Epidermal melanocyte (primary cell): Measurements from ENCODE around the gene GRIA3.
"Not testable (repeated sequence)": the region's sequence is repeated elsewhere in the genome, so short reads cannot be mapped to it uniquely, and the experiment has no call there.

ENCODE experiments used
- DNase-seq: peaks from one replicate; pipeline ENCODE4 v3.0.0; 2011; ENCODE audit warnings: low spot score; ENCODE audit not compliant: insufficient read length

The GRIA3 gene

DNA sequence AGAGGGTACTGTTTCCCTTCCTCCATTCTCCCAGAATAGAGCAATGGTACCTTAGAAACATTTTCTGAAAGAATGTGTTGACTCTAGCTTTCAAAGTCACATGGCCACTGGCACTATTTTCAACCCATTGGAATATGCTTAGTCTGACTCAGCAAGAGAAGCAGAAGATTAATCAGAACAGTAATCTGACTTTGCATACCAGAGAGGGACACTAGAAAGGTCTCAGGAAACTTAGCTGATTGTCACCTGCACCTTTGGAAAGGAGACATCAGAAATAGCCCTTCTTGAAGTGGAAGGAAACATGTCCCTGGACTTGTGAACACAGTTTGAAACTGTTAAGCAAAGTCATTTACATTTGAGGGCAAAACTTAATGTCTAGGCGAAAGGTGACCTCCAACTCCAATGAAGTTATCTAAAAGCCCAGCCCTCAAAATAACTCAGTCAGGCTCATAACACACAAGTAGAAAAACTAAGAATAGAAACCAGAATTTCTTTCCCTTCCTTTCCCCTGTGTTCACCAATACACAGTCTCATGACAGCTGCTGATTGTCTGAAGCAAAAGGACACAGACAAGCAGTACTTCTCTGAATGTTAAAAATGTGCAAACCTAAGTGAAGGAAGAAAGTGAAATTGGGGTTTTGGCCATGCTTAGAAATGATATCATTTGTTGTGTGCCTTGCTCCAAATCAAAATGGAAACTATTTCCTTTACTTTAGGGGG, 270.8 kb downstream of the GRIA3 start:
- DNase-seq = no peak

DNA sequence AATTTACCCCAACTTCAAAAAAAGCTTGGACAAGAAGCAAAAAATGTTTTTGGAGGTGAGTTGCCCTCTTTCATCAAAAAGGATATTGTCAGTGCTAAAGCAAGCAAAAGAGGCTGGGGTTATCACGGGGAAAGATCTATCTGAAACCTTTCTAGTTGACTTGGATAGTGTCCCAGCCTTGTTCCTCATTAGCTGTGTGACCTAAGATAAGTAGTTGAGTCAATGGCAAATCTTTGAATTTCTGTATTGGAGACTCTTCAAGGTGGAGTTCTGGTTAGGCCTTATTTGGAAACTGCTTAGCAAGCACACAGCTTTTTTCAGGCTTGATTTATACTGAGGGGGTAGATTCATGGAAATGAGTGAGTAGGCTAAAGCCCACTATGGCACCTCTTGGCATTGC, 271.6 kb downstream of the GRIA3 start:
- no peak for DNase-seq

DNA sequence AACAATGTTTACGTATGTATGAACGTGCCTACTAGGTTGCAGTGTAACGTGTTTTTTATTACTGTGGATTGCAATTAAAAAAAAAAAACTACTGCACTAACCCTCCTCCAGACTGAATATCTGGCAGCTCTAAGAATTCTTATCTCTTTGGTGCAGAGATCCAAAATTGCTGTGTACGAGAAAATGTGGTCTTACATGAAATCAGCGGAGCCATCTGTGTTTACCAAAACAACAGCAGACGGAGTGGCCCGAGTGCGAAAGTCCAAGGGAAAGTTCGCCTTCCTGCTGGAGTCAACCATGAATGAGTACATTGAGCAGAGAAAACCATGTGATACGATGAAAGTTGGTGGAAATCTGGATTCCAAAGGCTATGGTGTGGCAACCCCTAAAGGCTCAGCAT, 280.6 kb downstream of the GRIA3 start:
- no peak for DNase-seq

DNA sequence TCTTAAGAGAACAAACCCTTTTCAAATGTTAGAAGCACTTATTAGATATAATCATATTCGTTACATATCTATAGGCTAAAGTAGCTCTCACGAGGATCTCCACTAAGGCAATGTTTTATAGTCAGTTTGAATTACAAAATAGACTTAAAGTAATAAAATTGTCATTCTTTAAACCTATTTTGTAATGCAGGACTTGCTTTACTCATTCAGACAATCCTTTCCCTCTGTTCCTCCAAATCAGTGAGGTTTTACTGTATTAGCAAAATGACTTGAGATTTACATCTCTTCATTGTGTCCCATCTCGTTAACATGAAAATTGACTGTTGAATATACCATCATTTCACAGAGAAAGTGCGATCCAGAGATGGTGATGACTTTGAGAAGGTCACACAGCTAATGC, 284.4 kb downstream of the GRIA3 start:
- no peak for DNase-seq

DNA sequence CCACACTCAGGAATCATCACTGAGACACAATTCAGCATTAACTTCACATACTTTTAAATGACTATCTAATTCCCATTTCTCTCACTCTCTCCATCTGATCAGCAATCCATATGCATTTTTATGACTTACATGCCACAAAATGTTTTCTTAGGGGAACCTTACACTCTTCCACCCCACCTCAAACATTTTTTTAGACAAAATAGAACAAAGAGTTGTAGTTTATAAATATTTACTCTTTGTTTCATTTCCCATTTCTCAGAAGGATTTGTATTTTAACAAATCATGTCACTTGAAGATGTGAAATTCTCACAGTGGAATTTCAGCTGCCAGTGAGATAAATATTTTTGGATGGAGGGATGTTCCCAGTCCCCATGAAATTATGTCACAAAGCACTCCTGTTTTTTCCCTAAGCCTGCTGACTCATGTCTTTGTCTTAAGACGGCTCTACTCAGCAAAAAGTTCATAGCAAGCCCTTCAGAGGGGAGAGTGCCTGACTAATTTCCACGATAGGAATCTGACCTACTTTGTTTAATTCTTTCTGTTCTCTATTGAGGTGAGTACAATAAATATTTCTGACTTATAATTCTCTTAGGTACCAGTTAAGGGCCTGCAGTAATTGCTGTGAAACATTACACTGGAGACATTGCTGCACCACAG, 291.1 kb downstream of the GRIA3 start:
- DNase-seq = no peak

DNA sequence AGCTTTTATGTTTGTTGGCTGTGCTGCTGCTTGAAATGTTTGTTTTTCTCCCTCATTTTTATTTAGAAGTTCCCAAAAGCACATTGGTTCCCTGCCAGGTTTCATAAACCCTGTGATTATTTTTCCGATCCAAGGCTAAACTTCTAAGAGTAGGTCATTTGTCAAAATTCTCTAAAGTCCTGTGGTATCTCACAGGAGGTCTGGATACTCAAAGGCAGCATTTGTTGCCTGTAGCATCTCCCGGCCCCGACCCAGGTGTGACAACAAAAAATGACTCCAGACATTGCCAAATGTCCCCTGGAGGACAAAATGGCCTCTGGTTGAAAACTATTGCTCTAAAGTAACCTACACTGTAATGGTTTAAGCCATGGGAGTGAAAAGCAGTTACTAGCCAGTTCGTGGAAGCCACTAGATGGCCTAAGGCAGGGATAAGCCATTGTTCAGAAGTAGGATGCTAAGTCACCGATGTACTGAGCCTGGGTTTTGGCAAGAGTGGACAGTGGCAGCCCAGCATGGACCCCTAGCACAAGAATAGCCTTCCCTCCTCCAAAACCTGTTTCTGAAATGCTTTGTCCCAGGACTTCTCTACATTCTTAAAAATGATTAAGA, 292.6 kb downstream of the GRIA3 start:
- no peak for DNase-seq

DNA sequence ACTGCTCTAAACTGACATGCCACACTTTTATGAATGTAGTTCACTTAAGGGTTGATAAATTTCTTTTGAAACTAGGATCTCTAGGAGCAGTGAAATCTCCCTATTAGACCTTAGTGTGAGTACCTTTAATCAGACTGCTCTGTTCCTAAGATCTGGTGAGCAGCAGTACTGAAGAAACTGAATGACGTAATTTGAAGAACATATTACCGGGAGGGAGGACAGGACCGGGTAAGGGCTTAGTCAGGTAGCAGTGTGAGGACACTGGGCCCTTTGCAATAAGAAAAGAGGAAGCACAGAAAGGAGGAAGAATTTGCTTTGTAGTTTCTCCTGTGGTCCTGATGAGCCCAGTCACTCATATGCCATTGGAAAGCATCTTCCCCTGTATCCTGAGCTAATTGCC, 293.6 kb downstream of the GRIA3 start:
- DNase-seq = no peak

DNA sequence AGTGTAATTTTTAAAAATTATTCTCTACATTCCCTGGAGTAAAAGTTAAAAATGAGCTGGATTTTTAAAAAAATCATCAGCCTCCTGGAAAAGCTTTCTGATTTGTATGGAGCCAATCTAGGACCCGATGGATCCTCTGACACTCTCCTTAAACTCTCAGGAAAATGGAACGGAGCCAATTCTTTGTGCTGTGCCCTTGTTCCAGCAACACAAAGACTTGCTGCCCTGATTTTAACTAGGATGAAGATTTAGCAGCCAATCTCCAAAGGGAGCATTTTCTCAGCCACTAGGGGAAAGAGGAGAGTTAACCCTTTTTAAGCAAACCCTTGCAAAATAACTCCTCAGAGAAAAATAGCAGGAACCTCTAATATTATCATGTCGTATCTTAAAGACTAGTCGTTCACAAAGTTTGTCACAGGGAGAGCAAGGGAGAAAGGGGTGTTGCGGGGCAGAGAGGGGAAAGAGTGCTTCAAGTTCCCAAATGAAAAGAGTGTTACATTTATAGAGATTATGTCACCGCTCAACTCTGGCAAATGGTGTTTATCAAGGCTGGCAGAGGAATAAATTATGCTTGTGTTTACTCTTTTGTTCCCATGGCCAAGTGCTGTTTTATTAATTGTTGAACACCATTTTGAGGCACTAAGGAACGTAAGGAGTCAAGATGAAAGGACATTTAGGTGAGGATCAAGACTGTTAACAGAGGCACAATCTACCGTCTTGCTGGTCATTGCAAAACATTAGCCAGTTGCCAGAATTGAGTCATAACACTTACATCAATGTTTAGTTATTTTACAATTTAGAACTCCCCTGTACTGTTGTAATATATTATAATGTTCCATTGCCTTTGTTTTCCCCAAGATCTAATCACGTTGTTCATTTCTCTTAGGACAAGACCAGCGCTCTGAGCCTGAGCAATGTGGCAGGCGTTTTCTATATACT, 298.1 kb downstream of the GRIA3 start:
- DNase-seq = no peak

DNA sequence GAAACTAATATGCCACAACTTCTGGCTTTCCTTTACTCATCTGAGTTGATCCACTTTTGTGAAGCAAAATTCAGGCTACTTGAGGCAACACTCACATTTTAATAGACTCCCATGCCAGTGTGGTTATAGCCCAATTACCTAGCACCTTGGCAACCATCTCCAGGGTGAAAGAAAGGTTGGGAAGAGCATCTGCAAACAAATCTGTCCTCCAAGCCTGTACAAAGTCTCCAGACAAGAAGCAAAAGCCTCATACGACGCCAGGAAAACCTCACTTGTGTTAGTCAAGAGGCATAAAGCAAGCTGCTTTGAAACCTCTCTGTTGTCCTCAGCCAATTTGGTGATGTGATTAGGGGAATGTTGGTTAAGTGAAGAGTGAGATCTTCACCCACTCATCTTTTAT, 302.2 kb downstream of the GRIA3 start:
- DNase-seq = no peak

DNA sequence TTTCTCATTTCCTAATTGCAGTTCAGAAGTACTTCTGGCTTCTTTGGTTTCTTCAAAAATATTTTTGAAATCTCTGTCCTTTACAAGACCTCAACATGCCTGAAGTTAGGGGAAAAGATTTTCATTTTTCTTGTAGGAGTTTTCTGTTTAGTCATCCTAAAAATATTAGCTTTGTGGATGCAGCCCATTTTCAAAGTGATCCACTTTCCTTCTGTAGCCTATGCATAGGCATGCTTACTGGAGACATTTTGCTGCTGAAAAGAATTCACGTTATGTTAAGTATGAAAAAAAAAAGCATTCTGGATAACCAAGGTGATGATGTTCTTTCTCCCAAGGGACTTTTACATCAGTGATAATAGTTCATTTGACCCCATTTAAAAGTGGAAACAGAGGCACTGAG, 303.2 kb downstream of the GRIA3 start:
- no peak for DNase-seq

DNA sequence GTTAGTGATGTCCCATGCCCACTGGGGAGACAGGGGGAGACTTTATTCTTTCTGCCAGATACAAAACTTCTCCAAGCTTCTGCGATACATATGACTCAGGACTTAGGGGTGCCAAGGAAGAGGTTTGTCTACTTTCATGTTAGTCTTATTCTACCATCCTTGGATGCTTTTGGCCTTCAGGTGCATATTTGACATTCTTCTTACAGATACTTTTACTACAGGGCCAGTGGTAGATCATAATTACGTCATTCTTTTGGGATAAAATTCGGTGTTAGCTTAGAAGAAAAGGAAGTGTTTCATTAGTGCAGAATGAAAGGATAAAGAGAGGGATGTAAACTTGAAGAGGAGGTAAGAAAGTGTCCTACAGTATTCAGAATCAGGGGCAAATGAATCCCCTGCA, 303.6 kb downstream of the GRIA3 start:
- no peak for DNase-seq

DNA sequence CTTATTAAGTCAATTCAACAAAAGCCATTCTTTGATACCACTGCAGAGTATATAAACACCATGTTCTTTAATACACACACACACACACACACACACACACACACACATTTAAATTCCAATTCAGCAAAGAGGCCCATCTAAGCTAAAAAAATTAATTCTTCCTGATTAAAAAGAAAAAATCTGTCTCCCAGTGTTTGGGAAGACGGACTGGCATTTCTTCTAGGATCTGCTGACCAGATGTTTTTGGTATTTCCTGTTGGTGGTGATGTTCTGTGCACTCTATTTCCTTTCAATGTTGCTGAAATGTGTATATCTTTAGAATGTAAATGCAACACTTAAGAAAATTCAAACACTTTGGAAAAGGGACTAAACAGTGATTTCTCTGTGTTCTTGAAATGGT, 304.9 kb downstream of the GRIA3 start:
- no peak for DNase-seq

DNA sequence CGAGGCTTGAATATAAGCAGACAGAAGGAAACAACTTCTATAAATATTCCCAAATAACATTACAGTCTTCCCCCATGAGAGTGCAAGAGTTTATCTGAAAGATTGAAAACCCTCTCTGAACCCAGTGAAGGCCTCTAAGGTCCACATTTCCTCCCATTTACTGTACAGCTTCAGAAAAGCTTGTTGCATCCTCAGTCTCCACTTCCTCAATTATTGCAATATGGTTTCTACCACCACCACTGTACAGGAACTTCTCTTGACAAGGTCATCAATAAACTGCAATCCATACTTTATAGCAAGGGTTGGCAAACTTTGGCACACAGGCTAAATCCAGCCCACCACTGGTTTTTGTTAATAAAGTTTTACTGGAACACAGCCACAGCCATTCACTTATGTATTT, 309.8 kb downstream of the GRIA3 start:
- DNase-seq = no peak

DNA sequence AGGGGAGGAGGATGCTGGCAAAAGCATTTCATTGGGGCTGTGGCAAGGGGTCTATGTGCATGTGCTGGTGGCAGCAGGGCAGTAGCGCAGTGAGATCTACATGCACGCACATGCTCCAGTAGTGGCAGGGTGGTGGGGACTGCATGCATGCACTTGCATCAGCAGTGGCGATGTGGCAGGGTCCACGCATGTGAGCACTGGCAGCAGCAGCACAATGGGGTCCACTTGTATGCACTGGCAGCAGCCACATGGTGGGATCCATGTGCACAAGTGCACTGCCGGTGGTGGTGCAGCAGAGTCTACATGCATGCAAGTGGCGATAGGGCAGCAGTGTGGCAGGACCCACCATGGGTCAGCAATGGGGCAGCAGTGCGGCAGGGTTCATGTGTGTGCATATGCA, 315.7 kb downstream of the GRIA3 start:
- no peak for DNase-seq

DNA sequence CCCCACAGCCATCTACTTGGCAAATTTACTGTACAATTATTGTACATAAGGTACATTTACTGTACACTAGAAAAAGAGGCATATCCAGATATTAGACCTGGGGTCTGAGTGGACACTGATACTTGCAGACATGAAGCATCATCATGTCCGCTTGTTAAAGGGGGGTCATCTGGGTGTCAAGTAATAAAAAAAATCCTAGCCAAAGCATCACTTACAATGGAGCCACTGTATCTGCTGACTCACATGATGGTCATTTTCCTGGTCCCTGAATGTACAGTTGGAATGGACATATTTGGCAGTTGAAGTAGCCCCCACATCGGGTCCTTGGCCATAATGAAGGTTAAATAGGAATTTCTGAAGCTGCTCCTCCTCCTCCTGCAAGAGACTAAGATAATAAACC, 320.0 kb downstream of the GRIA3 start:
- DNase-seq = no peak

DNA sequence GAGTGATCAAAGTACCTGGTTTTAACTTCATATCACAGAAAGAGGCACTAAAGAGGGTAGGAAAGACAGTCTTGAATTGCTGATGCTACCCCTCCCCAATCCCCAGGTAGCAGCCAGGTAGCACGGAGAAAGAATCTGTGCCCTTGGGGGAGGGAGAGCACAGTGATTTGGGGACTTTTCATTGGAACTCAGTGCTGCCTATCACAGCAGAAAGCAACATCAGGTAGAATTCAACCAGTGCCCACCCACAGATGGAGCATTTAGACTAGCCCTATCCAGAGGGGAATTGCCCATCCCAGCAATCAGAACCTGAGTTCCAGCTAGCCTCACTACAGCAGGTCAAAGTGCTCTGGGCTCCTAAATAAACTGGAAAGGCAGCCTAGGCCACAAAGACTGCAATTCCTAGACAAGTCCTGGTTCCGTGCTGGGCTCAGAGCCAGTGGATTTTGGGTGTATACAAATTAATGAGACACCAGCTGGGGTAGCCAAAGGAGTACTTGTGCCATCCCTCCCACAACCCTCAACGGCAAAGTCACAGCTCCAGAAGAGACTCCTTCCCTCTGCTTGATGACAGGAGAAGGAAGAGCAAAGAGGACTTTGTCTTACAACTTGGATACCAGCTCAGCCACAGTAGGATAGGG, 320.7 kb downstream of the GRIA3 start:
- DNase-seq = no peak

DNA sequence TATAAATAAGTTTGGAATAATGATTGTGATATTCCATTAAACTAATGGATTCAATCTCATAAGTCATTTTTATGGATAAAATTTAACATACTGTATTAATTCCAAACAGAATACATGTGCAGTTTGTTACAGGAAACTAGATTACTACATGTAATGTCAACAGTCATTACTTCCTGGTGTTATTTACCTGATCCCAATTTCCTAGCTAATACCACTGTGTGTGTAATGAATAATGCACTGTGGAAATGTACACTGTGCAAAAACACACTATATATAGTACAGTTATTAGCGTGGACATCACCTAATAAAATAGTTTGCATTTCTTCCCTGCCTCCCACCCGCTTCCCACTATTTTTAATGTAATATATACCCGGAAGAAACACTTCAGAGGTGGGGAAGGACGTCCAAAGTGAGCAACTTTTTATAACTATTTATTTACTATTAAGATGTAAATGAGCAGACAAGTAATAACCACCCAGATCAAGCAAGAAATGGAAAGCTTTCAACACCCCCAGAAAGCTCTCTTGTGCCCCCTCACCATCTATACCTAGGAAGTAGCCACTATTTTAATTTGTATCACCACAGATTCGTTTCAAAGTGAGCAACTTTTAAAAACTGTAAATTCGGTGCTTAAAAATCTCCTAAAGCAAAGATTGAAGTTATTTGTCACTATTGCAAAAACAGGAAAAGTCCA, 329.7 kb downstream of the GRIA3 start:
- no peak for DNase-seq

DNA sequence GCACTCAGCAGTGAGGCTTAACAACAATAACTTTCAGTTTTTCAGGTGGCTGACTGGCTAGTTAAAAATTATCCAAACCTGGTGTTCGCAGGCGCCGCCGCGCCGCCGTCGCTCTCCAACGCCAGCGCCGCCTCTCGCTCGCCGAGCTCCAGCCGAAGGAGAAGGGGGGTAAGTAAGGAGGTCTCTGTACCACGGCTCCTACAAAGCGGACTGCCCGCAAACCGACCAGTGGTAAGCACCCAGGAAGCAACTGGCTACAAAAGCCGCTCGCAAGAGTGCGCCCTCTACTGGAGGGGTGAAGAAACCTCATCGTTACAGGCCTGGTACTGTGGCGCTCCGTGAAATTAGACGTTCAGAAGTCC, 330.2 kb downstream of the GRIA3 start:
- not testable (repeated sequence) for DNase-seq

DNA sequence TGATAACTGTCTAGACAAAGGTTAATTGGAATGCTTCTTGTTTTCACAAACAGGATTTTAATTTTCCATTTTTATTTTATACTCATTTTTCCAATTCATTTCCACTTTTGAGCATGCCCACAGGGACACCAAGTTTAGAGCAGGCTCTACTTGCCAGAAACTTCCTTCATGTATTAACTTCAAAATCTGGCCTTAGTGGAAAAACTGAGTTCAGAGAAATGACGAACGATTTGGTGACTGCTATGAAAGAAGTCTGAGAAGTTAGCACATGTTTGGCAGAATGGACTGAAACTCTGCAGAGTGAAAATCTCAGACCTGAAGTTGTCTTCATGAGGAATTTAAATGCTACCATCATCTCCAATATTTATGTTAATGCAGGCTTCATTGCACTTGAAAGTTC, 334.7 kb downstream of the GRIA3 start:
- DNase-seq = no peak

DNA sequence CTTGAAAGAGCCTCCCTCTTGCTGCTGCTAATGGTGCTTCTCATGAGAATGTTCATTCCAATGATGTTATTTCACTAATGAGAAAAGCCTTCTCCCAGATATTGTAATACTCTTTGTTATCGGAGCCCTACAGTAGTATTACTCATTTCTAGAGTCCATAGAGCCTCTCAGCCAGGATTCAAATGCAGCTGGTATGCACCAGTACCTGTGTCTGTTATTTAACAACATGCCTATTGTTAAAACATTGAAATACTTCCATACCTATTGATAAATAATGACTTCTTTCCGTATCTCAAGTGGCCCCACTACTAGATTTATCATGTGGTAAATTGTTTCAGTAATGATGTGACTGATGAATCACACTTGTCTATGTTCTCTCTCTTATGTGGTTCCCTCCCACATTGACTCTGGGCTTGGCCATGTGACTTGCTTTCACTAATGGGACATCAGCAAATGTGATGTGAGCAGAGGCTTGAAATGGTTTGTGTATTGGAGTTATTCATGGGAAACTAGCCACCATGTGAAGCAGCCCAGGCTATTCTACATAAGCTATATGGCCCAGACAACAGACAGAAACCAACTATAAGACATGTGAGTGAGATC, 341.1 kb downstream of the GRIA3 start:
- no peak for DNase-seq
